GM21423 (cell line): ENCODE results near the gene P2RX4.
A peak's percentile ranks its signal among the peaks of the same experiment; 100 is the strongest.
"Not testable (repeated sequence)": the region's sequence is repeated elsewhere in the genome, so short reads cannot be mapped to it uniquely, and the experiment has no call there.

Experiments
- ATAC-seq: cut with Tn5 transposase; IDR thresholded peaks from one replicate; pipeline ENCODE4 v1.9.1; 2021; ENCODE audit warnings: mild to moderate bottlenecking, moderate library complexity; ENCODE audit not compliant: unreplicated experiment

The P2RX4 gene

GRCh38 chr12:121218588-121219352 is 8.8 kb downstream of the P2RX4 start:
- no peak for ATAC-seq

- ATAC-seq, result no peak
These were observed 9.5 kb downstream of the P2RX4 start for GRCh38 chr12:121219353-121219986.

GRCh38 chr12:121222847-121223246 is 12.9 kb downstream of the P2RX4 start:
- no peak for ATAC-seq

- ATAC-seq, result peak; percentile 49
These were observed 13.7 kb downstream of the P2RX4 start for GRCh38 chr12:121223292-121224285.

- no peak for ATAC-seq
These were observed 14.7 kb downstream of the P2RX4 start for GRCh38 chr12:121224591-121224990.

- ATAC-seq, result no peak
These were observed 16.5 kb downstream of the P2RX4 start for GRCh38 chr12:121226399-121226798.

GRCh38 chr12:121226871-121227270 is 16.9 kb downstream of the P2RX4 start:
- not testable (repeated sequence) for ATAC-seq

- ATAC-seq, result no peak
These were observed 17.4 kb downstream of the P2RX4 start for GRCh38 chr12:121227294-121227693.

GRCh38 chr12:121228919-121229665 is 19.2 kb downstream of the P2RX4 start:
- ATAC-seq, result no peak

- not testable (repeated sequence) for ATAC-seq
These were observed 20.1 kb downstream of the P2RX4 start for GRCh38 chr12:121229826-121230537.

- ATAC-seq, result no peak
These were observed 20.6 kb downstream of the P2RX4 start for GRCh38 chr12:121230538-121230907.

- ATAC-seq, result no peak
These were observed 22.2 kb downstream of the P2RX4 start for GRCh38 chr12:121232163-121232562.

- ATAC-seq, result no peak
These were observed 23.2 kb downstream of the P2RX4 start for GRCh38 chr12:121232977-121233627.

GRCh38 chr12:121233628-121234020 is 23.7 kb downstream of the P2RX4 start:
- no peak for ATAC-seq

- no peak for ATAC-seq
These were observed 26.8 kb downstream of the P2RX4 start for GRCh38 chr12:121236776-121237175.

- ATAC-seq, result no peak
These were observed 27.5 kb downstream of the P2RX4 start for GRCh38 chr12:121237415-121237814.

GRCh38 chr12:121238086-121238485 is 28.2 kb downstream of the P2RX4 start:
- no peak for ATAC-seq

- ATAC-seq, result no peak
These were observed 28.8 kb downstream of the P2RX4 start for GRCh38 chr12:121238604-121239350.
